IMR-90 (cell line): ENCODE measurements around the gene HMGCR. TPM values are rescaled to one million over a fixed set of nuclear protein-coding genes. Genes with fewer than 3 reads are reported as not detected.

Source experiments
- ATAC-seq: fragments of 200-7000 bp; cut with Tn5 transposase; 2 replicates; pipeline ENCODE4 v1.9.1; 2020; ENCODE audit warnings: low read depth, mild to moderate bottlenecking, moderate library complexity
- BruUV-seq: library from RNA; stranded (reverse); fragments of 400-500 nt; replicated peaks from 2 replicates; lab custom pipeline; 2021; lab: Mats Ljungman, UMichigan
- CTCF ChIA-PET: fragments of 300-600 bp; formaldehyde crosslinking; extraction: SDS; loops from one replicate; lab custom pipeline; 2021; ENCODE audit warnings: antibody characterized with exemption; lab: Yijun Ruan, JAX
- POLR2A ChIA-PET: fragments of 300-600 bp; sonication (Branson Sonifier 250); formaldehyde crosslinking; loops from one replicate; lab custom pipeline; 2022; ENCODE audit warnings: antibody characterized with exemption; ENCODE audit not compliant: unreplicated experiment; lab: Charles Lee
- DNase-seq: peaks from one replicate; pipeline ENCODE4 v3.0.0; 2013
- H2AFZ ChIP-seq: replicated peaks from 2 replicates; pipeline ENCODE3; 2013; ENCODE audit warnings: low read length, mild to moderate bottlenecking; ENCODE audit not compliant: poor library complexity
- H2AK5ac ChIP-seq: 2 replicates; pipeline ENCODE4 v1.6.1; 2013; ENCODE audit warnings: low read depth, low read length, inconsistent platforms
- H2AK9ac ChIP-seq: replicated peaks from 2 replicates; pipeline ENCODE3; 2013; ENCODE audit warnings: mild to moderate bottlenecking, low read depth, low read length, moderate library complexity; ENCODE audit not compliant: poor library complexity
- H2BK120ac ChIP-seq: 2 replicates; pipeline ENCODE4 v1.6.1; 2013; ENCODE audit warnings: low read depth, low read length, inconsistent platforms
- H2BK15ac ChIP-seq: 3 replicates; pipeline ENCODE4 v1.6.1; 2013; ENCODE audit warnings: low read depth, low read length, inconsistent platforms
- H2BK20ac ChIP-seq: 2 replicates; pipeline ENCODE4 v1.6.1; 2013; ENCODE audit warnings: low read depth, mild to moderate bottlenecking, inconsistent platforms, low read length, moderate library complexity
- H2BK5ac ChIP-seq: 2 replicates; pipeline ENCODE4 v1.6.1; 2013; ENCODE audit warnings: mild to moderate bottlenecking, low read depth, low read length, inconsistent platforms; ENCODE audit not compliant: poor library complexity, severe bottlenecking
- H3K14ac ChIP-seq: replicated peaks from 2 replicates; pipeline ENCODE4 v1.6.1; 2013; ENCODE audit warnings: low read depth, low read length, inconsistent platforms
- H3K18ac ChIP-seq: 2 replicates; pipeline ENCODE4 v1.6.1; 2013; ENCODE audit warnings: low read depth, low read length, control low read depth
- H3K23ac ChIP-seq: 2 replicates; pipeline ENCODE4 v1.6.1; 2013; ENCODE audit warnings: low read depth, low read length, inconsistent platforms
- H3K27ac ChIP-seq: 2 replicates; pipeline ENCODE4 v1.5.1; 2013; ENCODE audit warnings: mild to moderate bottlenecking, control low read depth, low read length; ENCODE audit not compliant: insufficient read depth
- H3K27me3 ChIP-seq: 2 replicates; pipeline ENCODE4 v1.6.1; 2013; ENCODE audit warnings: low read length; ENCODE audit not compliant: control insufficient read depth, insufficient read depth
- H3K36me3 ChIP-seq: 2 replicates; pipeline ENCODE4 v1.6.1; 2013; ENCODE audit warnings: low read length, mixed read lengths; ENCODE audit not compliant: control insufficient read depth, insufficient read depth
- H3K4ac ChIP-seq: 2 replicates; pipeline ENCODE4 v1.6.1; 2013; ENCODE audit warnings: low read depth, low read length, inconsistent platforms
- H3K4me1 ChIP-seq: 2 replicates; pipeline ENCODE4 v1.6.1; 2013; ENCODE audit warnings: low read length, mixed read lengths; ENCODE audit not compliant: control insufficient read depth, insufficient read depth
- H3K4me2 ChIP-seq: 2 replicates; pipeline ENCODE4 v1.6.1; 2013; ENCODE audit warnings: low read depth, mild to moderate bottlenecking, control low read depth, low read length, moderate library complexity
- H3K4me3 ChIP-seq: 2 replicates; pipeline ENCODE4 v1.5.1; 2013; ENCODE audit warnings: low read depth, mild to moderate bottlenecking, control low read depth, low read length, moderate library complexity; ENCODE audit not compliant: insufficient read depth
- H3K56ac ChIP-seq: 2 replicates; pipeline ENCODE4 v1.6.1; 2013; ENCODE audit warnings: low read length, inconsistent platforms; ENCODE audit not compliant: insufficient read depth; ENCODE audit errors: extremely low read depth
- H3K79me1 ChIP-seq, 2 experiments: 2 replicates each; pipeline ENCODE4 v1.6.1; 2013; ENCODE audit warnings: low read length in 2 of 2, inconsistent platforms in 1 of 2, low read depth in 1 of 2
- H3K9ac ChIP-seq: 2 replicates; pipeline ENCODE4 v1.6.1; 2013; ENCODE audit warnings: low read depth, low read length, control low read depth
- H3K9me1 ChIP-seq: 2 replicates; pipeline ENCODE4 v1.6.1; 2013; ENCODE audit warnings: low read length, inconsistent platforms; ENCODE audit not compliant: insufficient read depth
- H3K9me3 ChIP-seq: 2 replicates; pipeline ENCODE4 v1.6.1; 2013; ENCODE audit warnings: low read length; ENCODE audit not compliant: control insufficient read depth, insufficient read depth
- H4K20me1 ChIP-seq: 2 replicates; pipeline ENCODE4 v1.6.1; 2013; ENCODE audit warnings: low read length, inconsistent platforms; ENCODE audit not compliant: insufficient read depth
- H4K5ac ChIP-seq: 2 replicates; pipeline ENCODE4 v1.6.1; 2013; ENCODE audit warnings: mild to moderate bottlenecking, low read depth, low read length, control low read depth
- H4K8ac ChIP-seq, 2 experiments: 2 replicates each; pipeline ENCODE4 v1.6.1; 2013; ENCODE audit warnings: low read depth in 2 of 2, low read length in 2 of 2, control low read depth in 1 of 2, inconsistent platforms in 1 of 2
- H4K91ac ChIP-seq: 2 replicates; pipeline ENCODE4 v1.6.1; 2013; ENCODE audit warnings: low read depth, low read length, inconsistent platforms; ENCODE audit not compliant: insufficient read depth
- CTCF ChIP-seq: conservative IDR thresholded peaks from 2 replicates; pipeline ENCODE4 v1.5.1; 2012; ENCODE audit warnings: mild to moderate bottlenecking, low read depth, low read length, improper control_type of control experiment
- MAFK ChIP-seq: IDR thresholded peaks from 2 replicates; pipeline ENCODE4 v1.6.1; 2012; ENCODE audit warnings: low read depth, low read length, improper control_type of control experiment
- SMC3 ChIP-seq: fragments of 150-350 bp; IDR thresholded peaks from 2 replicates; pipeline ENCODE4 v1.6.1; 2016; ENCODE audit warnings: low read depth, mild to moderate bottlenecking, antibody characterized with exemption, low read length, moderate library complexity
- WGBS, 2 experiments: methylation state at CpG; one replicate each; pipeline versions ENCODE4 v1.1.5 to v1.1.7; 2013; ENCODE audit warnings: missing lambda C conversion rate in 2 of 2; ENCODE audit not compliant: insufficient read length in 1 of 2; ENCODE audit errors: extremely low coverage in 2 of 2; 5-methylcytosine and 5-hydroxymethylcytosine counted together
- dilution Hi-C: fragments of 300-500 bp; cut with HindIII; formaldehyde crosslinking; loops from one replicate; pipeline ENCODE4 v1.14.3; 2018; ENCODE audit warnings: low sequenced_read_pairs; ENCODE audit not compliant: unreplicated experiment
- in situ Hi-C: fragments of 300-500 bp; cut with MboI; formaldehyde crosslinking; loops from 3 replicates; pipeline ENCODE4 v1.14.3; 2019; ENCODE audit warnings: low sequenced_read_pairs, inconsistent platforms, mixed read lengths
- intact Hi-C: fragments of 100-400 bp; cut with micrococcal nuclease; formaldehyde crosslinking; loops from 2 replicates; pipeline ENCODE4 v1.10.0; 2022
- polyA plus RNA-seq, 3 experiments: library from polyadenylated mRNA; depleted of rRNA; stranded (reverse); fragments of >200 nt; gene quantifications; 2 replicates each; pipeline ENCODE4 v1.2.3, GENCODE V29; 2012; ENCODE audit warnings: low replicate concordance in 1 of 3
- total RNA-seq: library from RNA; depleted of rRNA; stranded (reverse); fragments of >200 nt; gene quantifications from 2 replicates; pipeline ENCODE4 v1.2.3, GENCODE V29; 2012

HMGCR gene
- total and polyA plus RNA-seq, 2 of the 4 experiments (the other 2 are of a cell fraction), result 23.3 to 48.6 TPM

GRCh38 chr5:75348241-75348640 is 11.2 kb downstream of the HMGCR start:
- no peaks in the 10 kb centered on the region for H3K9me1 ChIP-seq
- H3K4me2 ChIP-seq, result no peak overlapping the region
- H3K4me1 ChIP-seq, result no peaks in the 10 kb centered on the region
- H3K14ac ChIP-seq, result no peak overlapping the region
- no TSS peak for BruUV-seq
- intact Hi-C loops, result loop anchor here (2.0 to 10.0 kb wide), 2 partner anchors 35 to 237 kb away; no protein-coding TSS in a partner anchor
- no peak overlapping the region for H2BK120ac ChIP-seq
- no peaks in the 10 kb centered on the region for H3K9me3 ChIP-seq
- H2BK20ac ChIP-seq, result 0 out of 2 replicates have a peak overlapping the region, but pooled peaks have one; percentile 35
- no peak overlapping the region for H3K27ac ChIP-seq
- no peak overlapping the region for H3K9ac ChIP-seq
- no peak overlapping the region for H3K23ac ChIP-seq
- H2AK9ac ChIP-seq, result no peak overlapping the region
- no peak overlapping the region for H2AFZ ChIP-seq
- DNase-seq, result peak; percentile 55
- no peak overlapping the region for H3K4me3 ChIP-seq
- TF ChIP-seq SMC3 (no peak), MAFK (no peak), CTCF (no peak)
- no peak for ATAC-seq
- H3K79me1 ChIP-seq, result peaks cover 3 to 9% of the 10 kb centered on the region in 2 experiments; a peak in 2 of 4 replicates
- H2BK15ac ChIP-seq, result no peak overlapping the region
- H4K8ac ChIP-seq, result no peak overlapping the region
- no peak overlapping the region for H3K18ac ChIP-seq
- CTCF ChIA-PET, result no interaction called here
- H3K4ac ChIP-seq, result no peak overlapping the region
- no peak overlapping the region for H2AK5ac ChIP-seq
- H3K27me3 ChIP-seq, result no peaks in the 10 kb centered on the region
- peaks cover 17% of the 10 kb centered on the region for H3K36me3 ChIP-seq
- H2BK5ac ChIP-seq, result peak overlapping the region; percentile 19
- no peak overlapping the region for H3K56ac ChIP-seq
- H4K5ac ChIP-seq, result no peak overlapping the region
- in situ Hi-C loops, result no loop called here
- dilution Hi-C loops, result no loop called here
- no peak overlapping the region for H4K91ac ChIP-seq
- no peaks in the 10 kb centered on the region for H4K20me1 ChIP-seq
- no CpG with 5 or more reads among the region's 3 CpGs for whole genome bisulfite sequencing, 2 experiments
- POLR2A ChIA-PET, result no interaction called here
